HFFc6 (cell line): Measurements from ENCODE around the gene SEPHS1. TPM values are rescaled to one million over a fixed set of nuclear protein-coding genes. Genes with fewer than 3 reads are reported as not detected.

Experiments
- DNase-seq: peaks from one replicate; pipeline ENCODE4 v3.0.0-alpha.2; 2018
- H3K27ac Mint-ChIP-seq: 2 replicates; pipeline ENCODE4 v1.8.0; 2020; ENCODE audit warnings: mild to moderate bottlenecking, mixed read lengths
- H3K27me3 Mint-ChIP-seq: 2 replicates; pipeline ENCODE4 v1.8.0; 2021; ENCODE audit warnings: mild to moderate bottlenecking, moderate library complexity, mixed read lengths; ENCODE audit not compliant: insufficient read depth
- H3K36me3 Mint-ChIP-seq: 2 replicates; pipeline ENCODE4 v1.8.0; 2021; ENCODE audit warnings: low read depth, mixed read lengths
- H3K4me1 Mint-ChIP-seq: 2 replicates; pipeline ENCODE4 v1.8.0; 2020; ENCODE audit warnings: low read depth, mixed read lengths
- H3K4me3 Mint-ChIP-seq: 2 replicates; pipeline ENCODE4 v1.8.0; 2020; ENCODE audit warnings: mild to moderate bottlenecking, moderate library complexity, mixed read lengths
- H3K9me3 Mint-ChIP-seq: 2 replicates; pipeline ENCODE4 v1.8.0; 2020; ENCODE audit warnings: mild to moderate bottlenecking, mixed read lengths
- total RNA-seq, 6 experiments: library from RNA; stranded (reverse); fragmentation: NEBNext Ultra II Directional; extraction: Animal tissue kit (Norgen Biotek cat#: 25700); gene quantifications; 2 replicates in 1 of 6; 3 replicates in 5 of 6; pipeline ENCODE4 v1.2.3, GENCODE V29; 2021
- TF ChIP-seq, protein P1 (sequence below): fragments of 200-600 bp; sonication (generic); IDR thresholded peaks from 2 replicates; pipeline ENCODE4 v1.5.0; 2021; ENCODE audit warnings: antibody characterized with exemption, mild to moderate bottlenecking

The SEPHS1 gene
- total RNA-seq, 6 experiments from 2014 or later: 34.1 to 49.3 (median 40.5) TPM

DNA sequence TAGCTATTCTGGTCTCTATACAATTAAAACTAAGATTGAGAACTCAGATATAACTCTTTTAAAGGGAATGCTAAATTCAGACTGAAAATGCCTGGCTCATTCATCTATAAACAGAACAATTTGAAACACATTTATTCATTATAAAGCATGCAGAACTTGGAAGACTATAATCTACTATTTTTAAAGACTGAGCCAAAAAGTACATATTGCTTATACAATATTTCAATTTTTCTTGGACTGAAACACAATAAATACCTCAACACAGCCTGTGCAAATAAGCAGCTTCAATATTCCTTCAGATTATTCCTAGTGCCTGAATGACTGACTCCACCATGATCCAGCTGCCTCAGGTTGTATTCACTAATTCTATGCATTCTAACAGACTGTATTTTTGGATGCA is 32.7 kb downstream of the SEPHS1 start:
- peaks cover 3% of the 10 kb centered on the region; the same call in 1 of the 2 replicates for H3K27me3 Mint-ChIP-seq
- DNase-seq: no peak
- no peak overlapping the region for H3K4me3 Mint-ChIP-seq
- H3K27ac Mint-ChIP-seq: no peak overlapping the region
- H3K4me1 Mint-ChIP-seq: no peaks in the 10 kb centered on the region
- TF ChIP-seq, protein P1, sequence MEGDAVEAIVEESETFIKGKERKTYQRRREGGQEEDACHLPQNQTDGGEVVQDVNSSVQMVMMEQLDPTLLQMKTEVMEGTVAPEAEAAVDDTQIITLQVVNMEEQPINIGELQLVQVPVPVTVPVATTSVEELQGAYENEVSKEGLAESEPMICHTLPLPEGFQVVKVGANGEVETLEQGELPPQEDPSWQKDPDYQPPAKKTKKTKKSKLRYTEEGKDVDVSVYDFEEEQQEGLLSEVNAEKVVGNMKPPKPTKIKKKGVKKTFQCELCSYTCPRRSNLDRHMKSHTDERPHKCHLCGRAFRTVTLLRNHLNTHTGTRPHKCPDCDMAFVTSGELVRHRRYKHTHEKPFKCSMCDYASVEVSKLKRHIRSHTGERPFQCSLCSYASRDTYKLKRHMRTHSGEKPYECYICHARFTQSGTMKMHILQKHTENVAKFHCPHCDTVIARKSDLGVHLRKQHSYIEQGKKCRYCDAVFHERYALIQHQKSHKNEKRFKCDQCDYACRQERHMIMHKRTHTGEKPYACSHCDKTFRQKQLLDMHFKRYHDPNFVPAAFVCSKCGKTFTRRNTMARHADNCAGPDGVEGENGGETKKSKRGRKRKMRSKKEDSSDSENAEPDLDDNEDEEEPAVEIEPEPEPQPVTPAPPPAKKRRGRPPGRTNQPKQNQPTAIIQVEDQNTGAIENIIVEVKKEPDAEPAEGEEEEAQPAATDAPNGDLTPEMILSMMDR: no peak
- no peaks in the 10 kb centered on the region for H3K9me3 Mint-ChIP-seq
- peaks cover 9% of the 10 kb centered on the region; the same call in 1 of the 2 replicates for H3K36me3 Mint-ChIP-seq

DNA sequence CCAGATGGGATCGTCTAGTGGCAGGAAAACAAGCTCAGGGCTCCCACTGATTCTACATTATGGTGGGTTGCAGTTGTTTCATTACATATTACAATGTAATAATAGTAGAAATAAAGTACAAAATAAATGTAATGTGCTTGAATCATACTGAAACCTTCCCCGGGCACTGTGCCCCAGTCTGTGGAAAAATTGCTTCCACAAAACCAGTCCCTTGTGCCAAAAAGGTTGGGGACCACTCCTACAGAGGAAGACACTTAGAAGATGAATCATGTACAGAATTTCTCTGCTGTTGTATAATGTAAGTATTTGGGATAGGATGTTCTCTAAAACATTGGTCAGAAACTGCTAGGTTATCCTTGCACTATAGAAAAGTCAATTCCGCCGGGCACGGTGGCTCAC is 36.9 kb downstream of the SEPHS1 start:
- TF ChIP-seq, protein P1: no peak
- no peak overlapping the region for H3K4me3 Mint-ChIP-seq
- peak; percentile 1 for DNase-seq

DNA sequence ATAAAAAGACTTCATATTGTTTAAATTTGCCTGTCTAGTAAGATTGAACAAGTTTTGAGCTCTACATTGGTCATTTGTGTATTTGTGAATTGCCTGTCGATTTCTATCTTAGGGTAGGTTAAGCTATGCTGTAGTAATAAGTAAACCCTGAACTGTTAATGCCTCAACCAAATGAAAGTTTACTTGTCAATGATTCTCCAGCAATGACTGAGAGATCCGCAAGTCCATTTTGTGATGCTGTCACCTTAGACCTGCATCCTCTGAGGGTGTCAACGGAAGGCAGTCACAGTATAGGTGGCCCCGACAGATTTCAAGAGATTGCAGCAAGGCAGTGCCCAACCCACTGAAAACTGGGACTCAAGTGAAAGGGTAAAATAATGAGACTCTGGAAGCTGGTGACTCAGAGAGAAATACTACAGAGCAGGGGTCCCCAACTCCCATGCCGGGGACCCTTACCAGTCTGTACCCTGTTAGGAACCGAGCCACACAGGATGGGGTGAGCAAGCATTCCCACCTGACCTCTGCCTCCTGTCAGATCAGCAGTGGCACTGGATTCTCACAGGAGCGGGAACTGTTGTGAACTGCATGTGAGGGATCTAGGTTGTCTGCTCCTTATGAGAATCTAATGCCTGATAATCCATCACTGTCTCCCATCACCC is 37.4 kb downstream of the SEPHS1 start:
- no peak for DNase-seq
- H3K27me3 Mint-ChIP-seq: peaks cover 4% of the 10 kb centered on the region
- no peaks in the 10 kb centered on the region for H3K4me1 Mint-ChIP-seq
- TF ChIP-seq, protein P1: no peak
- no peak overlapping the region for H3K4me3 Mint-ChIP-seq
- H3K9me3 Mint-ChIP-seq: no peaks in the 10 kb centered on the region
- no peaks in the 10 kb centered on the region for H3K36me3 Mint-ChIP-seq
- H3K27ac Mint-ChIP-seq: no peak overlapping the region

More for the DNA sequence above, 36.9 kb downstream of the SEPHS1 start:
- peaks cover 4% of the 10 kb centered on the region for H3K27me3 Mint-ChIP-seq
- H3K4me1 Mint-ChIP-seq: no peaks in the 10 kb centered on the region
- no peaks in the 10 kb centered on the region for H3K9me3 Mint-ChIP-seq
- no peak overlapping the region for H3K27ac Mint-ChIP-seq
- H3K36me3 Mint-ChIP-seq: no peaks in the 10 kb centered on the region

DNA sequence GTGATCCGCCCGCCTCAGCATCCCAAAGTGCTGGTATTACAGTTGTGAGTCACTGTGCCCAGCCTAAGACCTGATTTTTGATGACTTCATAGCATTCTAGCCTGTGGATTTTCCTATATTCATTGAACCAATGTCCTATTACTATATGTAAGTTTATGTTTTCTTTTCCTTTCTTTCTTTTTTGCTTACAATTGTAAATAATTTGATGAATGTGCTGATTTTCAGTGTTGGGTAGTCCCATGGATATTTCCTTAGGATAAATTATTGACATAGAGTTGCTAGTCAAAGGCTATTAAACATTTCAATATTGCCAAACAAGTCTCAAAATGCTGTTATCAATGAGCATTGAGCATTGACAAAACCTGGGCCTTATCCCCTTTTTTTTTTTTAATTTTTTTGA is 38.3 kb downstream of the SEPHS1 start:
- Mint-ChIP-seq H3K27me3 (peaks cover 4% of the 10 kb centered on the region), H3K9me3 (no peaks in the 10 kb centered on the region), H3K27ac (no peak overlapping the region), H3K4me1 (no peaks in the 10 kb centered on the region), H3K36me3 (no peaks in the 10 kb centered on the region), H3K4me3 (no peak overlapping the region)
- no peak for DNase-seq
- TF ChIP-seq, protein P1: no peak

DNA sequence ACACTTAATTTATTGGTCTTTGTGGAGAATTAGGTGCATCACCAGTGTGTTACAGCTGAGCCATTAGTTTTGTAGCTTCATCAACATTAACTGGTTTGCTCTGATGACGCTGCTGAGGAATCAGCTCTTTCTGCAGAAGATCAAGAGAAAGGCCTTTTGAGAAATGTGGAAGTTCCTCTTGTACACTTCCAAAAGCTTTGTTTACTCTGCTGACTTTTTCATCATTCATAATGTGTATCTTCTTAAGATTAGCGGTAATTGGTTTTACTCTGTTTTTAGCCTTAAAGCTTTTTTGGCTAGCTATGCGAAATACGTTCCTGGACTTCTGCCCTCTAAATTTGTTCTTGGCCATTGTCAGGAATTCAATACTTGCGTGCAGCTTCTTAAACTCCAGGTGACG is 40.0 kb downstream of the SEPHS1 start:
- Mint-ChIP-seq H3K27me3 (peaks cover 4% of the 10 kb centered on the region), H3K36me3 (no peaks in the 10 kb centered on the region), H3K4me1 (no peaks in the 10 kb centered on the region), H3K9me3 (no peaks in the 10 kb centered on the region), H3K4me3 (no peak overlapping the region), H3K27ac (no peak overlapping the region)
- no peak for DNase-seq
- TF ChIP-seq, protein P1: no peak
